ENCODE data around the gene HMGCS2.

The HMGCS2 gene

GRCh38 chr1:119764220-119764619 lies 4.5 kb downstream of the HMGCS2 start:
- in situ Hi-C loops (cut with MboI; ENCODE audit: low sequenced_read_pairs): no loop called here

- in situ Hi-C loops (cut with MboI; ENCODE audit: low sequenced_read_pairs): no loop called here
These were observed 5.8 kb downstream of the HMGCS2 start for GRCh38 chr1:119762953-119763352.

- in situ Hi-C loops (cut with MboI; ENCODE audit: low sequenced_read_pairs): no loop called here
These were observed 6.3 kb downstream of the HMGCS2 start for GRCh38 chr1:119762409-119762808.

- in situ Hi-C loops (cut with MboI; ENCODE audit: low sequenced_read_pairs): no loop called here
These were observed 10.1 kb downstream of the HMGCS2 start for GRCh38 chr1:119758584-119758983.

- in situ Hi-C loops (cut with MboI; ENCODE audit: low sequenced_read_pairs): no loop called here
These were observed 16.1 kb downstream of the HMGCS2 start for GRCh38 chr1:119752592-119752991.

GRCh38 chr1:119748040-119748439 lies 20.7 kb downstream of the HMGCS2 start:
- in situ Hi-C loops (cut with MboI; ENCODE audit: low sequenced_read_pairs): no loop called here

- in situ Hi-C loops (cut with MboI; ENCODE audit: low sequenced_read_pairs): no loop called here
These were observed 21.3 kb downstream of the HMGCS2 start for GRCh38 chr1:119747451-119747850.

- in situ Hi-C loops (cut with MboI; ENCODE audit: low sequenced_read_pairs): no loop called here
These were observed 23.7 kb downstream of the HMGCS2 start for GRCh38 chr1:119745034-119745433.

GRCh38 chr1:119744598-119744942 lies 24.1 kb downstream of the HMGCS2 start:
- in situ Hi-C loops (cut with MboI; ENCODE audit: low sequenced_read_pairs): no loop called here

- in situ Hi-C loops (cut with MboI; ENCODE audit: low sequenced_read_pairs): no loop called here
These were observed 24.7 kb downstream of the HMGCS2 start for GRCh38 chr1:119743776-119744597.

- in situ Hi-C loops (cut with MboI; ENCODE audit: low sequenced_read_pairs): no loop called here
These were observed 25.4 kb downstream of the HMGCS2 start for GRCh38 chr1:119743308-119743707.

GRCh38 chr1:119742677-119743076 lies 26.0 kb downstream of the HMGCS2 start:
- in situ Hi-C loops (cut with MboI; ENCODE audit: low sequenced_read_pairs): no loop called here

GRCh38 chr1:119742202-119742601 lies 26.5 kb downstream of the HMGCS2 start:
- in situ Hi-C loops (cut with MboI; ENCODE audit: low sequenced_read_pairs): no loop called here

GRCh38 chr1:119740896-119741780 lies 27.6 kb downstream of the HMGCS2 start:
- in situ Hi-C loops (cut with MboI; ENCODE audit: low sequenced_read_pairs): no loop called here

- in situ Hi-C loops (cut with MboI; ENCODE audit: low sequenced_read_pairs): no loop called here
These were observed 28.4 kb downstream of the HMGCS2 start for GRCh38 chr1:119740261-119740660.

GRCh38 chr1:119739150-119739549 lies 29.6 kb downstream of the HMGCS2 start:
- in situ Hi-C loops (cut with MboI; ENCODE audit: low sequenced_read_pairs): no loop called here

GRCh38 chr1:119738100-119738720 lies 30.5 kb downstream of the HMGCS2 start:
- in situ Hi-C loops (cut with MboI; ENCODE audit: low sequenced_read_pairs): no loop called here

GRCh38 chr1:119737040-119737682 lies 31.5 kb downstream of the HMGCS2 start:
- in situ Hi-C loops (cut with MboI; ENCODE audit: low sequenced_read_pairs): no loop called here

- in situ Hi-C loops (cut with MboI; ENCODE audit: low sequenced_read_pairs): no loop called here
These were observed 32.1 kb downstream of the HMGCS2 start for GRCh38 chr1:119736649-119737039.

GRCh38 chr1:119735217-119735616 lies 33.5 kb downstream of the HMGCS2 start:
- in situ Hi-C loops (cut with MboI; ENCODE audit: low sequenced_read_pairs): no loop called here

GRCh38 chr1:119733754-119734153 lies 35.0 kb downstream of the HMGCS2 start:
- in situ Hi-C loops (cut with MboI; ENCODE audit: low sequenced_read_pairs): no loop called here

All from HL-60/S4 (cell line).